DMS 273 treated with DMSO at 0.1 percent for 48 hours (cell line): ENCODE results near the gene MAPK8.

Source experiments
- DNase-seq: peaks from one replicate; lab custom pipeline; 2025; lab: John Stamatoyannopoulos, UW

MAPK8 gene

DNA sequence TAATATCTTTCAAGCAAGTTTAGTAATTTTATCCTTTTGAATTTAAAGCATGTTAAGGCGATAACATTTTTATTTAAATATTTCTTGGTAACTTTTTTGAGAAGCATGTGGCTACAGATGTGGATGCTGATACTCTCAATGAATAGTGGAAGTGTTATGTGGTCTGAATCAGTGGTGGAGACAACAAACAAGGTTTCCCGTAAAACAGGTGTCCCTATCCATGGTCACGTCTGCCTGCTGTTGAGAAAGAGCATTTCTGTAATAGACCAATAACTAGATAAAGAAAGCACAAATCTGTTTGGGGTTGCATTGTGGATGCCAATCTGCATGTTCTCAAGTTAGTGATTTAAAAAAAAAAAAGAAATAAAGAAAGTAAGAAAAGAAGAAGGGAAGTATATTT is 13.9 kb upstream of the MAPK8 start:
- no peak for DNase-seq

DNA sequence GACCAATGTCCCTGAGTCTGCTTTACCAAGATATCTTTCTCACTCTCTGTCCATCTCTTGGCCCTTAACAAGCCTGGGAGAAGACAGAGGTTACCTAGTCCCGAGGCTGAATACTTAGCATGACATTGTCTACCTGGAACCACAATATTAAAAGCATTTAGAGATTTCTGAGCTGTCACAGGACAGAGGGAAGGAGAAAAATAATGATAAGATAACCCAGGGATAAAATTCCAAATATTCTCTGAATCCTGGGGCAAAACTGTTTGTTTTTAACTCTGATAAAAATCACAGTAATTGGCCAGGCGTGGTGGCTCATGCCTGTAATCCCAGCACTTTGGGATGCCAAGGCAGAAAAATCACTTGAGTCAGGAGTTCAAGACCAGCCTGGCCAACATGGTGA is 12.0 kb upstream of the MAPK8 start:
- no peak for DNase-seq

DNA sequence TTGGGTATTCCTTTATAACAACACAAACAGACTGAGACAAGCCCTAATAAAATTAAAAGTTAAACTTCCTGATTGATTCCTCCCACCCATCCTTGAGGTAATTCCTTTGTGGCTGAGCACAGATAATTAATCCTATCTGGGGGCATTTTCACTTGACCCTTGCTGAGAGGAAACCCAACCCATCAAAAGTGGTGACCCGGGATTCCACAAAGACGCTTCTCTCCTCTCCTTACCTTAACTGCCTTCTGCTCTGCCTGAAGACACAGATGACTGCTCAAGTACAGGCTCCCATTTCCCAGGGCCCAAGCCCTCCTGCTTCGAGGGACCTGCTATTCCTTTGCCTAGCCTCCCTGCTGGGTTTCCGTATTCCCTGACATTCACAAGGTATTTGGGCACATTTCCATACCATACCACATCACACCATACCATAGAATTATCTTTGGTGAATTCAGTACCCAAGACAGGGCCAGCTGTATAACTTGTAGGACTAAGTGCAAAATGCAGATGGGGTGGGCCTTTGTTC is 9.8 kb upstream of the MAPK8 start:
- DNase-seq, result no peak

DNA sequence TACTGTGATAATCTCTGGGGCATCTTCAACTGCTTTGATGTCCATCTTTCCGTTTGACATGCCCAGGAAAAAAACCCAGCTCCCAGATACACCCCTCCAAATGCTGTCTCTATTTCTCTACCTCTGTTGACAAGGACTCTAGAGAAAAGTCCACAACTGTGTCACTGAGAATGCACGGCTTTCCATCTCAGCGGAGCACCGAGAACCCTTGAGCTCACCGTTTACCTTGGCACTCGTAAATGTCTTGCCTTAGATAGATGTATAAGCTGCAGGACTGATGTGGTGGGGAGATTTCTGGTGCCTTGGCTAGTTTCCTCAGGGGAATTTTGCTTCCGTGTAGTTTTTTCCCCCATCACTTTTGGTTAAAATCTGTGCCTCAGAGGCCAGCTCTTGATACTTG is 7.4 kb upstream of the MAPK8 start:
- DNase-seq, result no peak

DNA sequence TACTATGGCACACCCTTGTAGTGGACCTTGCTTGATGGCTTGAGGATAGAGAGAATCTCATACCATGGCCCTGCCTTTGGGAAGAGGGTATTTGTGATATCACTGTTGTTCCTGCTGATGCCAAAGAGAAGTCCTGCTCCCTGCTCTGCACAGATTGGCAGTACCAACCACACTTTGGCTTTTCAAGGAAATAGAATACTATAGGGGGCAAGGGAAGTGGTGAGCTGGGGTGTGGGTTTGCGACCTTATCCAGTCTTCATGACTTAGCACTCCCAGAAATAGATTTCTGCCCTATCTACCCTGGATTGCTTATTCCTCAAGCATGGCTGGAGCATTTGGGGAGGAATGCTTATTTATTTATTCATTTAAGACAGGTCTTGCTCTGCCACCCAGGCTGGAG is 6.8 kb upstream of the MAPK8 start:
- DNase-seq, result no peak

DNA sequence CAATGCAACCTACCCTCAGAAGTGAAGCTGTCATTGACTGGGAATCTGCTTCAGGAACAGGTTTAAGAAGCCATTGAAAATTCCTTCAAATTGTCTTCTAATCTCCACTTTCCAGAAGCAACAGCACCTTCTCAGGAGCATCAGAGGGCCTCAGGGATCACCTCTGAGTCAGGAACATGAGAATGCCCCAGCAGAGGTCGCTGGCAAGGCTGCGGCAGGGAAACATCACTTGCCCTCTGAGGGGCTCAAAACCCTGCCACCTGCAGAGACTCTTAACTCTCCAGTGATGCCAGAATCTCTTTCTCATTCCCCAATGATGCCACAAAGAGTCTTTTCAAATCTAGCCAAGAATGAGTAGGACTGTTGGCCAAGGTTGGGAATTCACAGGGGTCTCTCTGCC is 5.9 kb upstream of the MAPK8 start:
- DNase-seq, result no peak

DNA sequence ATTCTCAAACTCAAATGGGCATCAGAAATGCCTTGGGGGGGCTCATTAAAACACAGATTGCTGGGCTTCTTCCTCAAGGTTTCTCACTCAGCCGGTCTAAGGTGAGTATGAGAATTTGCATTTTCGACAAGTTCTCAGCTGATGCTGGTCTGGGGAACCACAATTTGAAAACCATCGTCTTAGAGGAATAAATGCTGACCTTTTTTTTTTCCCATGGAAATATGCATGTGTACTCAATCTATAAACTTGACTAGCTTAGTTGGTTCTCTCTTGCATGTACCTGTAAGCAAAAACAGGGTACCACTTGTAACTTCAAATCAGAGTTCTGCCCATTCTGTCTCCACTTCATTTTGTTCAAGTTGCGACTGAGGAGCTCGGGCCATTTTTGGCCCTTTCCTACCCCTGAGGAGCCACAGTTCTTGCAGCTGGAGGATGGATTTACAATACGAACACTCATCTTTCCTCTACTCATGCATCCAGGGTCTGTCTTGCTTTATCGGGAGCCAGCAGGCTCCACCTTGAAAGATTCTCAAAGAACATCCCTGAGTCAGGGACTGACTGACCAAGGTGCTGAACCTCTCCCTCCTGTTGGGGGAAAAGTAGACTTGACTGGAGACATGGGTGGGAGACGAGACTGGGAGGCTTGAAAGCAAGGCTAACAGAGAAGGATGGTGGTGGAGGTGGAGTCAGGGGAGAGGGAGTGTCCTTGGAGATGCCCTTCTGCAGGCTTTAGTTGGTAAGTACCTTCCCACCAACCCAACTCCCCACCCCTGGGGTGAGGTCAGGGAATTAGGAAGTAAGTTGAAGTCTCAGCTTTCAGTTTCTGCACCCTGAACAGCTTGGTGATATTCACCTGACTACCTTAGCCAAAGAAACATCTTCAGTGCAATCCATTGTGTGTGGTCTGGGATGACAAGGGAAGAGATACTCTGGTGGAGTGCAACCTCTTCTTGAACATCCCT is 3.7 kb upstream of the MAPK8 start:
- no peak for DNase-seq

DNA sequence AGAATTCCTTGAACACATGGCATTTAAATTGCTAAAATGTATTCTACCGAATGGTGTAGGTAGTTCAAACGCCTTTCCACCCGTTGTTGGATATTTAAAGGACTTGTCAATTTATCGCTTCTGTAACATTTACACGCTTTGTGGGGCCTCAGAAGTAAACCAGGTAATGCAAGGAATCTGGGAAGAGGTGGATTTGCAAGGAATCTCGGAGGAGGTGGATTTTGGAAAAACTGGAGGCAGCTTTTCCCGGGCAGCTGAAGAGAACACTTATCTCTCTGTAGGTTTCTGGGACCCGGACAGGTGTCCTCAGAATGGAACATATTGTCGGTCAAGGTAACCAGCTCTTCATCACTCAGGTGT is 592 bp upstream of the MAPK8 start:
- no peak for DNase-seq

DNA sequence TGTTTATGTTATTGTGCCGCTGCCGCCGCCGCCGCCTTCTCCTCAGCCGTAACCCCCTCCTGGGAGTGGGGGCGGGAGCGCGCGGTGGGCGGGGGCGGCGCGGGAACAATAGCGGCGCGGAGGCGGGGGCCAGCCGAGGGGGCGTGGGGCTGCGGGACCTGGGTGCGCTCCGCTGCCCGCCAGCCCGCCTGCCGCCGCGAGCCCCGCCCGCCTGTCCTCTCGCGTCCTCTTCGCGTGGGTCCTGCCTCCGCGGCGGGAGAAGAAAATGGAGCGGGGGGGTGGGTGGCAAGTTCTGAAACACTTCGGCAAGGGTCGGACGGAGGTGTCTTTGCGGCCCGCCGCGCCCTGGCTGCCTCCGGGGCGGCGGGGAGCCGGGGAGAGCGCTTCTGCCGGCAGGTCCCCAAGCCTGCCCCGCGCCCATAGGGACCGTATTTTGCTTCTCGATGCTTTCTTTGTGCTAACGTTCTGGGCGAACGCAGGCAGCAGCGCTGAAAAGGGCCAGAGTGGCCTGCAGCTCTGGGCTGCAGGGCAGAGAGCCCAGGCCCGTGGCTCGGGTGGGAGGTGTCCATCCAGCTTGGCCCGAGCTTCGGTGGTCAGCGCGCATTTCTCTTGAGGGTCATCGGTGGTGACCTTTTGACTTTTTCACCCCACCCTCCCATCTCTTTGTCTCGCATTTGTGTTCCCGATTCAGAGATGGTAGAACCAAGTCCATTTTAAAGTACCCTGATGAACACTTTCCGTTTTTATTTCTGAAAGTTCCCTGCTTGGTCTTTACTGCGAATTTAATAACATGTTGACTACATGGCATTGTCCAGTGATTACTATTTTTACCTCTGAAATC is 613 bp downstream of the MAPK8 start:
- no peak for DNase-seq

DNA sequence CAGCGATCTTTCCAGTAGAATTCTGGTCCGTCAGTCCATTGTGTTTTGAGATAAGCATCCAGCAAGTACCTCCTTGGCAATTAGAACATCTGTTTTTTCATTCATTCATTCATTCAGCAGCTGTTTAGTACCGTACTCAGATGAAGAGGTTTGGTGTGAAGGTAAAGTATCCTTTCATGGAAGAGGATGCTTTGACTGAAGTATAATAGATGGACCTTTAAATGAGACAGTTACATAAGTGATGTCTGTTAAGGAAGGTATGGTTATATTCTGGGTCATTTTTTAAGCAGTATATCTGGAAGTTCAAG is 1.2 kb downstream of the MAPK8 start:
- DNase-seq, result no peak

DNA sequence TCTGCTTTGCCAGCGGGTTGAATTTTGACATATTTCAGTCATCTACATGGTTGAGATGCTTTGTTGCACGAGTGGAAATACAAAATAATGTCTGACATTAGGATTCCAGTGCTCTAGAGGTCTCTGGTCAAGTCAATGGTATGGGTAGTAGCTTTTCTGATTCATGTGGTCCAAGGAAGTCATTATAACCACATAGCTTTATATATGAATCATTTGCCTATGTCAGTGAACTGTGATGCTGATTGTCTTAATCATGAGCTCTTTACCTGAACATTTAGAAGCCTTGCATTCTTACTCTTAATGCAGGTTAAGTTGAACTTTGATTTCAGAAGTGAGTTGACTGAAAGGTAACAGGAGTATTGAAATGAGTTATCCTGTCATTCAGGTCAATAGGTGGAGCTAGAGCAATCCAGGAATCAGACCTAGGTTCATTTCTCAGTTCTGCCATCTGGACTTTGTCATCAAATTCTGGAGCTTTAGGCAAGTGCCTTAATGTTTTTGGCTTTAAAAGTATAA is 3.3 kb downstream of the MAPK8 start:
- no peak for DNase-seq

DNA sequence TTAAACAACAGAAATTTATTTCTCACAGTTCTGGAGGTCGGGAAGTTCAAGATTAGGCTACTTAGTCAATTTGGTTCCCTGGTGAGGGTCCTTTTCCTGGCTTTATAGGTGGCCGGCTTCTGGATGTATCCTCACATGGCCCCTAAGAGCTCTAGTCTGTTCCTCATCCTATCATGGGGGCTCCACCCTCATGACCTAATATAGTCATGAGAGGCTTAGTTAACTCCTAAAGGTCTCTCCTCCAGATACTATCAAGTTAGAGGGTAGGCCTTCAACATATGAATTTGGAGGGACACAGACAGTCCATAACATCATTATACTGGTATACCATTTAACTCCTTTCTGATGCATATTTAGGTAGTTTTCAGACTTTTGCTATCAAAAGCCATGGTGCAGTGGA is 7.6 kb downstream of the MAPK8 start:
- DNase-seq, result no peak

DNA sequence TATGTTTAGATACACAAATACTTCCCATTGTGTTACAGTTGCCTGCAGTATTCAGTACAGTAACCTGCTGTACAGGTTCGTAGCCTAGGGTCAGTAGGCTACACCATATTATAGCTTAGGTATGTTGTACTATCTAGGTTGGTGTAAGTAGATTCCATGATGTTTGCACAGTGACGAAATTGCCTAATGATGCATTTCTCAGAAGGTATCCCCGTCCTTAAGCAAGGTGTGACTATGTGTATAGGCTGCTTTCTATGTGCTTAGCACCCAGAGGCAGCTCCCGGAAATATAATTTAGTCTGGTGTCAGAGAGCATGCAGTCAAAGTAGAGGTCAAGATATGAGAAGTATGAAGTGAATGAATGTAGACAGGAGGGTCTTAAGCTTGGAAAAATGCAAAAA is 9.8 kb downstream of the MAPK8 start:
- no peak for DNase-seq

DNA sequence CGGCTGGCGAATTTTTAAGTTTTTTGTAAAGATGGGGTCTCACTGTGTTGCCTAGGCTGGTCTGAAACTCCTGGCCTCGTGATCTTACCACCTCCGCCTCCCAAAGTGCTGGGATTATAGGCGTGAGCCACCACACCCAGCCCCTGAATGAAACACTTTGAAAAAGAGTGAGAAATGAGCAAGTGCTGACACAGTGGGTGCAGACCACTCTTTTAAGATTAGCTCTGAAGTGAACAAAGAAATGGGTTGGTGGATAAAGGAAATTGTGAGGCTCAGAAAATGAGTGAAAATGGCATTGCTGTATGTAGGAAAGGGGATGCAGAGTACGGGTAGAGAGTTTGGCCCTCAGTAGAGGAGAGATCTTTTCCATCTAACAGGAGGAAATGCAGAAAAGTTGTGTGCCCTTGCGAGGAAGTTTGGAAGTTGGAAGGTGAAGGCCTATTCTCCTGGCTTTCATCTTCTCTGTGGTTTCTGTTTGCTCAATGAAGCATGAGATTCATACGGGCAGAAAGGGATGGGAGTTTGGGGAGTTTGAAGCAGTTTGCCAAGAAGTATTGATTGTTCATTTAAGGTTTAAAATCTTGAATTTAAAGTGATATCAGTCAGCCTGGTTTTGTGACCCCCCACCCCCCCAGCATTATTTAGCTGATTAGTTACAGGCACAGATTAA is 11.0 kb downstream of the MAPK8 start:
- DNase-seq, result no peak

DNA sequence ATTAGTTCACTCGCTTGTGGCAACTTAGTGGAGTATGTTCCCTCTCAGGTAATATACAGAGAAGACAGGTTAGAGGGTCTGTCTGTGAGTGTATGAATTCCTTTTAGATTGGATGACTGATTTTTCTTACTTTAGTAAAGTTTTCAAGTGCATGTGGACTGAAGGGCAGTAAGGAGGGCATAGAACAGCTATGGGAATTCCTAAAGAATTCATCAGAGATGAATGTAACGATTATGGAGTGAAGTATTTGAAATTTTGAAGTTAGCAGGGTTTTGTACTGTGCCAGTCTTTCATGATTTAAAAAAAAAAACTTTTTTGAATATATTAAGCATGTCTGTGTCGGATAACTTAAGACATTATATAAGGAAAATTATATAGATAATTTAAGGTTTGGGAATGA is 15.5 kb downstream of the MAPK8 start:
- DNase-seq, result no peak

DNA sequence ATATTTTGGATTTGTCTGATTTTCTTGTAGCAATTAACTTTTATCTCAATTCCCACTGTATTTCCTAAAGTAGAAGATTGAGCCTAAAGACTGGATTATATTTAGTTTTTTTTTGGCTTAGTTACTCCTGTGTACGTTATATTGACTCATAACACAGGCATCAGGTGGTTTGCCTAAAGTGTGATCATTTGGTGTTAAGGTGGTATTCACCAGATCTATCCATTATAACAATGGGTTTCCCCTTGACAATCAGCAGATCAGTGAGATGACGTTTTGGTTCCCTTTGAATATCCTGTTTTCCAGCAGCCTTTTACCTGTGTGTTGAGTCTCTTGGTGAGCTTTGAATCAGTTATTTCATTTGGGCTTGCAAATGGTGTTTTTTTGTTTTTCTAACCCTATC is 18.1 kb downstream of the MAPK8 start:
- DNase-seq, result no peak

DNA sequence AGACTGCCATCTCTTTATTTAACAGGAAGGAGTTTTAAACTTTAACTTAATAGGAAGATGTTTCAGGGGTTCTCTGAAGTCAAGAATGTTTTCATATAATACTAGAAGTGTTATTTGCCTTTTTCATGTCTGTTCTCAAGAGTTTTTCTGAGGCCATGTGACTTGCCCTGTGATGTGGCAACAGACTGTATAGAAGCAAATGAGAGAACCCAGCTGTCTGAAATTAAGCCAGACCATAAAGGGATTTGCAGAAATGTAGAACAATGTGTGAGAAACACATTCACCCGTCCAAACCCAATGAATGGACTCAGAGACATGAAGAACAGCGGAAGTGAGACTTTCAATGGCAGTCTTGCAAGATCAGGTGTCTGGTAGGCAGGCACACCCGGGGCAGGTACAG is 23.8 kb downstream of the MAPK8 start:
- no peak for DNase-seq

DNA sequence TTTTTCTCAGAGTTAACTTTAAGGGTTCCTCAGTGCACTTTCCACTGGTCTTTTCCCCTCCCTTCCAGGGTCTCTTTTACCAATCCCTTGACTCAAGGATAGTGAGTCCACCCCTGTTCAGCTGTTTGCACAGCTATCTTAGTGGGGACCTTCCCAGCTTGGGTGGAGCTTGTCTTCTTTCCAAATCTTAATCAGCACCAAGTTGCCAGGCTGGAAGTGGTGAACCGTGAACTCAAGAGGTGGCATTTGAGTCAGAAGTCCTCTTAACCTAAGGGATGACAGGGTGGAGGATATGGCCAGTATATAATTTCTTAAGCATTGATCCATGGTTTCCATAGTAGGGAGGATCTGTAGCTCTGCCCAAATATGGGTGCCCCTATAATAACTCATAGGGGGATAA is 25.0 kb downstream of the MAPK8 start:
- DNase-seq, result no peak

DNA sequence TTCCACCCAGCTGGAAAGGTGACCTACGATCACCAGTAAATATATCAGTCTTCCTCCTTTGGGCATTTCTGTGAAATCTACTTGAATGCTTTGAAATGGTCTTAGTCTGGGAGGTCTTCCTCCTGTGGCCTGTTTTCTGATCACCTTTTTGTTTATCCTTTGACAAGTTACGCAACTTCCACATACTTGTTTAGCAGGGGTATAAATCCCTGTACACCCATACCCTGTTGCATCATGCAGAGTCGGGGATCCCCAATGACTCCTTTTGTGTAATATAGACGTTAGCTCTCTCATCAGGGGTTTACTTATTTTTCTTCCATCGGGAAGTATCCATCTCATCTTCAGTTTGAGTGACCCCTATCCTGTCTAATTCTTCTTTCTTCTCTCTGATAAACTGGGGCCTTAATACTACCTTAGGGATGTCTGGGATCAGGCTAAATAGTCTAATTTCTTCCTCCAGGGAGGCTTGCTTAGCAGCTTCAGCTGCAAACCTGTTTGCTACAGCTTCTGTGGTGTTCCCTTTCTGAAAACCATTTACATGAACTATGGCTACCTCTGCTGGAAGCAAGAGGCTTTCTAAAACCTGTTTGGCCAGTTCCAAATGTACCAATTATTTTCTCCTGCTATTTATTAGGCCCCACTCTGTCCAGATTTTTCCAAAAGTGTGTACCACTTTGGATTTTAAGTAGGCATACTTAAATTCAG is 25.8 kb downstream of the MAPK8 start:
- DNase-seq, result no peak

DNA sequence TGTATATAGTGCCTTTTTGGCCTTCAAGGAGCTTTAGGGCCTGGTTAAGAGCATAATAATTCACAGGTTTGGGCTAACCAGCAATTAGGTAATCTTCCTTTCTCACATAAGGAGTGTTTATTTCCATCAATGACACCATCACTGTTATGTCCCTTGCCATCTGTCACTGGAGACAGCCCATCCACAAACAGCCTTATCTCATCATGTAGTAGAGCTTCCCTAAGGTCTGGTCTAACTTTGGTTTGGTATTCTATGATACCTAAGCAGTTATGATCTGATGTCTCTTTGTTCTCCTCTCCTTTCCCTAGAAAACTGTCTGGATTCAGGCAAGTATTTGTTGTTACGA is 26.4 kb downstream of the MAPK8 start:
- DNase-seq, result no peak

DNA sequence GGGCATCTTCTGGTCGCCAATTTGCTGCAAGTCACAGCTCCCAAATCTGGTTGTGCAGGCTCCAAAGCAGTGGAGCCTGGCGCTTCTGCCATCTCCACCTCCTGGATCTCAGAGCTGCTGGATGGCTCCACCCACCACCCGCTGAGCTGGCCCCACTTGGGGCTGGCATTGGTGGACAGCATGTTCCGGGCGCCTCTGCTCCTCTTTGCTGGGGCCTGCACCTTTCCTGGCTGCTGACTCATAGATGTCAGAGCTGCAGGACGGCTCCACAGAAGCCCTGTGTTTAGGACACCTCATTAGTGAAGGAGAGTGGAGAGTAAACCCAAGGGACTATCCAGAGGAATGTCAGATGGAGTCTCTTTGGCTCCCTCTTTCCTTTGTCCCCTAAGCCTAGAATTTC is 27.4 kb downstream of the MAPK8 start:
- DNase-seq, result no peak

DNA sequence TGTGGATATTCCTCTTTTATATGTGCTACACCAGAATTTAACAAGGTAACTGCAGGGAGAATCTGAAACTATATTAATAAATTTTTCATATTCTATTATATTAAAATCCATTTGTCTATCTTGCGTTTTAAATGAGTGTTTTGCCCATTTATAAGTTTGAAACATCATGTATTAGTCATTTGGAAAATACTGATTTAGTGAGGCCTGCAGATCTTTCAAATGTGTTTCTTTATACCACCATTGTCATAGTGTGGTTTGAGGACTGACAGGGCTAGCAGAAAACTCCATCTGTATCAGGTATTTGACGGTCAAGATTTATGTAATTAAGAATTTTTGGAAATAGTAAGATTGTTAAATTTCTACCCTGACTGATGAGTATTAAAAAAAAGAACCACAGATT is 29.3 kb downstream of the MAPK8 start:
- no peak for DNase-seq
